Gastrocnemius medialis (tissue), 4 donors: Measurements from ENCODE around the gene CNOT10.

Experiments
- POLR2A ChIP-seq, 2 donors: fragments of 450-650 bp; IDR thresholded peaks; one replicate each; pipeline ENCODE4 v1.6.1; 2017; ENCODE audit warnings: antibody characterized with exemption in 2 of 2, mild to moderate bottlenecking in 2 of 2, moderate library complexity in 2 of 2
- TF ChIP-seq, protein P1 (sequence below), 5 experiments: fragments of 450-650 bp in 3 of 5; fragments of 200-600 bp in 2 of 5; sonication (generic) in 2 of 5; IDR thresholded peaks in 4 of 5; conservative IDR thresholded peaks in 1 of 5; 1 replicate in 4 of 5; 2 replicates in 1 of 5; pipeline ENCODE4 v1.5.1; 2016 to 2019; ENCODE audit warnings: antibody characterized with exemption in 5 of 5, mild to moderate bottlenecking in 3 of 5, moderate library complexity in 3 of 5

DNA sequence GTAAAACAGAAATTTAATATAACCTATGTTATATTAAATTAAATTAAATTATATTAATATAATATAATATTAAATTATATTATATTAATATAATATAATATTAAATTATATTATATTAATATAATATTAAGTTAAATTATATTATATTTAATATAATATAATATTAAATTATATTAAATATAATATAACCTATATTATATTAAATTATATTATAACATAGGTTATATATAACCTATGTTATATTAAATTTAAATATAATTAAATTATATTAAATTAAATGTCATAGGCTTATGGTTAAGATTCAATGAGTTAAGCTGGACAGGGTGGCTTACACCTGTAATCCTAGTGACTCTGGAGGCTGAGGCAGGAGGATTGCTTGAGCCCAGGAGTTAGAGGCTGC is 40.6 kb upstream of the CNOT10 start:
- TF ChIP-seq POLR2A (IDR thresholded peaks at IDR 0.05) = no peak
- TF ChIP-seq, protein P1, sequence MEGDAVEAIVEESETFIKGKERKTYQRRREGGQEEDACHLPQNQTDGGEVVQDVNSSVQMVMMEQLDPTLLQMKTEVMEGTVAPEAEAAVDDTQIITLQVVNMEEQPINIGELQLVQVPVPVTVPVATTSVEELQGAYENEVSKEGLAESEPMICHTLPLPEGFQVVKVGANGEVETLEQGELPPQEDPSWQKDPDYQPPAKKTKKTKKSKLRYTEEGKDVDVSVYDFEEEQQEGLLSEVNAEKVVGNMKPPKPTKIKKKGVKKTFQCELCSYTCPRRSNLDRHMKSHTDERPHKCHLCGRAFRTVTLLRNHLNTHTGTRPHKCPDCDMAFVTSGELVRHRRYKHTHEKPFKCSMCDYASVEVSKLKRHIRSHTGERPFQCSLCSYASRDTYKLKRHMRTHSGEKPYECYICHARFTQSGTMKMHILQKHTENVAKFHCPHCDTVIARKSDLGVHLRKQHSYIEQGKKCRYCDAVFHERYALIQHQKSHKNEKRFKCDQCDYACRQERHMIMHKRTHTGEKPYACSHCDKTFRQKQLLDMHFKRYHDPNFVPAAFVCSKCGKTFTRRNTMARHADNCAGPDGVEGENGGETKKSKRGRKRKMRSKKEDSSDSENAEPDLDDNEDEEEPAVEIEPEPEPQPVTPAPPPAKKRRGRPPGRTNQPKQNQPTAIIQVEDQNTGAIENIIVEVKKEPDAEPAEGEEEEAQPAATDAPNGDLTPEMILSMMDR (IDR thresholded peaks at IDR 0.05 in 4 of 5, conservative IDR thresholded peaks at IDR 0.05 in 1 of 5) = no peak
